ENCODE data around the gene CCDC30.

DNA sequence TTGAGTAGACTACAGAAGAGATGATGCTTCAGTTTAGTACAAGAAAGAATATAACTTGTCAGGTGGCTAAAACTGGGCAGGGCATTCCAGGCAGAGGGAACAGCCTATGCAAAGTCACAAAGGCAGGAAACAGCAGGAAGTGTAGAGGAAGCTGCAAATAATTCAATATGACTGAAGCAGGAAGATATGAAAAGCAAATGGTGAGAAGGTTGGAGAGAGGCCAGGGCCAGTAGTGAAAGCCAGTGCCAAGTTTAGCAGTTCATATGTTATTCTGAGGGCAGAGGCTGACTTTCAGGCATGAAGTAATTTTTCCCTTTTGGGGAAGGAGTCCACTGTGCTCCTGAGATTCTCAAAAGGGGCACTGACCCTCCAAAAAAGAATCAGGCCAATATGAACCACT lies 211.1 kb downstream of the CCDC30 start:
- TF ChIP-seq, protein P1, sequence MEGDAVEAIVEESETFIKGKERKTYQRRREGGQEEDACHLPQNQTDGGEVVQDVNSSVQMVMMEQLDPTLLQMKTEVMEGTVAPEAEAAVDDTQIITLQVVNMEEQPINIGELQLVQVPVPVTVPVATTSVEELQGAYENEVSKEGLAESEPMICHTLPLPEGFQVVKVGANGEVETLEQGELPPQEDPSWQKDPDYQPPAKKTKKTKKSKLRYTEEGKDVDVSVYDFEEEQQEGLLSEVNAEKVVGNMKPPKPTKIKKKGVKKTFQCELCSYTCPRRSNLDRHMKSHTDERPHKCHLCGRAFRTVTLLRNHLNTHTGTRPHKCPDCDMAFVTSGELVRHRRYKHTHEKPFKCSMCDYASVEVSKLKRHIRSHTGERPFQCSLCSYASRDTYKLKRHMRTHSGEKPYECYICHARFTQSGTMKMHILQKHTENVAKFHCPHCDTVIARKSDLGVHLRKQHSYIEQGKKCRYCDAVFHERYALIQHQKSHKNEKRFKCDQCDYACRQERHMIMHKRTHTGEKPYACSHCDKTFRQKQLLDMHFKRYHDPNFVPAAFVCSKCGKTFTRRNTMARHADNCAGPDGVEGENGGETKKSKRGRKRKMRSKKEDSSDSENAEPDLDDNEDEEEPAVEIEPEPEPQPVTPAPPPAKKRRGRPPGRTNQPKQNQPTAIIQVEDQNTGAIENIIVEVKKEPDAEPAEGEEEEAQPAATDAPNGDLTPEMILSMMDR (IDR thresholded peaks at IDR 0.05): no peak
- no peak for TF ChIP-seq POLR2A (IDR thresholded peaks at IDR 0.05)
- no peak for TF ChIP-seq POLR2AphosphoS5 (IDR thresholded peaks at IDR 0.05)
- TF ChIP-seq EP300 (IDR thresholded peaks at IDR 0.05): no peak

All from upper lobe of left lung (tissue), 4 donors.